Tibial nerve (tissue), 4 donors: ENCODE results near the gene GMEB2.

Experiments used
- CTCF ChIP-seq, 5 experiments: fragments of 200-600 bp in 3 of 5; fragments of 450-650 bp in 2 of 5; sonication (generic) in 3 of 5; IDR thresholded peaks; one replicate each; pipeline ENCODE4 v1.5.1; 2016 to 2019; ENCODE audit warnings: antibody characterized with exemption in 5 of 5, mild to moderate bottlenecking in 3 of 5, moderate library complexity in 2 of 5
- EP300 ChIP-seq, 2 donors: sonication (generic); formaldehyde crosslinking; IDR thresholded peaks; one replicate each; pipeline ENCODE4 v1.6.1; 2017; ENCODE audit warnings: antibody characterized with exemption in 2 of 2, mild to moderate bottlenecking in 1 of 2

- TF ChIP-seq EP300 (IDR thresholded peaks at IDR 0.05) = no peak
- no peak for TF ChIP-seq CTCF (IDR thresholded peaks at IDR 0.05)
Measured at GRCh38 chr20:63664143-63664851, 37.4 kb upstream of the GMEB2 start.
